GM19455 (cell line): ENCODE measurements around the gene STOML1.

Source experiments
- ATAC-seq: cut with Tn5 transposase; IDR thresholded peaks from one replicate; pipeline ENCODE4 v1.9.1; 2021; ENCODE audit not compliant: unreplicated experiment

The STOML1 gene

GRCh38 chr15:73934281-73934680 is 57.8 kb downstream of the STOML1 start:
- ATAC-seq, result no peak

DNA sequence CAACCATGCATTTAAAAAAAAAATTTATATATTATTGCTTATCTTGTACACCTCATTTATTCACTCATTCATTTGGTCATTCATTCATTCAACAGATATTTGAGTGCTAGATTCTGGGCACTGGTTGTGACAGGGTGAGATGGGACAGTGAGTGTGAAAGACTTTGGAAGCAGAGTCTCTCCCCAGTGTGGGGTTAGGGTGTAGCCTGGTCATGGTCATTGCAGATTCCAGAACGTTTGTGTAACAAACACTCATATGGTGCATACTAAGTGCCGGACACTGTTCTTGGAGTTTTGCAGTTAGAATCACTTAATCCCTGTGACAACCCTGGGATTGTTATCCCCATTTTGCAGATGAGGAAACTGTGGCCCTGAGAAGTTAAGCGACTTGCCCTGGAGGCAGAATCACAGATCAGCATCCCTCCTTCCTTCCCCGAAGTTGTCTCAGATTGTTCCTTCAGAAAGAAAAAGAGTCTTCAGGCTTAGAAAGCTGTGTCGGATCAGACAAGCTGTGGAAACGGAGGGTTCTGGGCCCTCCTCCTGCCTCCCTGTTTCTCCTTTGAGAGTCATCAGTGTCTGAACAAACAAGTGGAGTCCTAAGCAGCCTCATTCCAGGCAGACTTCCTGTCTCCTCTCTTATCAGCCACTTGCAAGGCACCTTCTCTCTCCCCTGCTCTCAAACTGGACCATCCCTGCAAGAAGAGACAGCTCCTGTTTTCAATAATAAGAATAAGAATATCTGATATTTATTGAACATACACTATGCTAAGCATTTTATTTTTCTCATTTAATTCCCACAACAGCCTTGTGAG is 59.5 kb downstream of the STOML1 start:
- no peak for ATAC-seq

DNA sequence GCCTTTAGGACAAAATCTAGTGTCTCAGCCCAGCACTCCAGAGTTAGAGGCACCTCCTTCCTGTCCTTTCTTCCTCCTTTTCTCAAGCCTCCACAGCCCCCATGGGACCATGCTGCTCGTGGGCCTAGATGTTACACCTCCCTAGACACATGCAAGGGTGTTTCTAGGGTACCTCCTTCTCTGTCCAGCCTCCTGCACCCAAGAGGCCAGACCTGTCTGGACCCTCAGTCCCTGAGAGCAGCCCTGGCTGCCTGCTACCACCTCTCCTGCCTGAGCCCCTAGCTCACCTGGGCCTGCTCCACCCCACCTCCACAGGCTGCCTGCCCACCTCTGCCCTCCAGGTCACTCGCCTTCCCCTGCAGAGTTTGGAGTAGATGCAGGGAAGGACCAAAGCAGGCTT is 60.7 kb downstream of the STOML1 start:
- no peak for ATAC-seq

- ATAC-seq, result no peak
These were observed 61.3 kb downstream of the STOML1 start for GRCh38 chr15:73930790-73931281.

GRCh38 chr15:73930371-73930770 is 61.7 kb downstream of the STOML1 start:
- no peak for ATAC-seq

DNA sequence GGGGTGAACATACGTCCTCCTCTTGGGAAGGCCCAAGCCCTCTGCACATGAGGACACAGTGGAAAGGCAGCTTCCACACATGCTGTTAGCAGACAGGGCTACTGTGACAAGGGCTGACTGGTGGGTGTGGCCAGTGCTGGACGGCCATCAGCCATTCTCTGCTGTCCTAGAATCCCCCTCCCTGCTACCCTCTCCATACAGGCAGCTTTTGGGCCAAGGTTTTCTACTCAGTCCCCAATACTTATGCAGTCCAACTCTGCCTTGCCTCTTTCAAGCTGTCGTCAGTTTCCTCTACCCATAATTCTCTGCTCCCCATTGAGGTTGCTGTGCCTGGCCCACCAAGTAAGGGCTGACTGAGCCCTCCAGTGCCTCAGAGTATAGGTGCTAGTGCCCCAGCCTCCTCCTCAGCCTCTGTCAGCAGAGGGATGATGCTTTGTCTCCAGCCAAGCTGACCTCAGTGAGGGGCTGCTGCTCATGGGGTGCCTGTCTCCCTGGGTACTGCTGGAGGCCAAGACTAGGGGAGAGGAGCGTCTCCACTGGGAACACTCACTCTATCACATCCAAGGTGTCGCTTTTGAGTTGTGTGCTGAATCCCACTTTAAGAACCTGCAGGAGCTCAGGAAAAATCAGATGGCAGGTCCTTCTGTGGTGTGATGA is 63.0 kb downstream of the STOML1 start:
- no peak for ATAC-seq
